GM21381 (cell line): ENCODE measurements around the gene SPEM3.

Experiments used
- ATAC-seq: cut with Tn5 transposase; IDR thresholded peaks from one replicate; pipeline ENCODE4 v1.9.1; 2021; ENCODE audit warnings: mild to moderate bottlenecking, moderate library complexity; ENCODE audit not compliant: unreplicated experiment

Gene SPEM3

DNA sequence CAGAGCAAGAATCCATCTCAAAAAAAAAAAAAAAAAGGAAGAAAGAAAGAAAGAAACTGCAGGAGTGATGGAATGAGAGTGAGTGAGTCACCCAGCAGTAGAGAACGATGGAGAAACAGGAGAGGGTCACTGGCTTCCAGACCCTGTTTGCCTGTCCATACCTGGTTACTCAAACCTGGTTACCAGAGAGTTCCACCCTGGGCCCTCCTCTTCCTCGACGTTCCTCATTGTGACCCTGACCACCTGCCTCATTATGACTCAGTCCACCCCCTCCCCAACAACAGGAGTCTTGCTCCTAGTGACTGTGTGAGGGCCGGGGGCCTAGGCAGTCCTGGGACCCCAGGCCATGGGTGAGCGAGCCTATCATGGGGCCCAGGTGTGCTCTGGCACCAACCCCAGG is at the start of gene SPEM3:
SPEM3 (plus strand) TSS at position 301 of the 400 bp plus-strand sequence; CDS start at position 347, 46 bp downstream.
- no peak for ATAC-seq

DNA sequence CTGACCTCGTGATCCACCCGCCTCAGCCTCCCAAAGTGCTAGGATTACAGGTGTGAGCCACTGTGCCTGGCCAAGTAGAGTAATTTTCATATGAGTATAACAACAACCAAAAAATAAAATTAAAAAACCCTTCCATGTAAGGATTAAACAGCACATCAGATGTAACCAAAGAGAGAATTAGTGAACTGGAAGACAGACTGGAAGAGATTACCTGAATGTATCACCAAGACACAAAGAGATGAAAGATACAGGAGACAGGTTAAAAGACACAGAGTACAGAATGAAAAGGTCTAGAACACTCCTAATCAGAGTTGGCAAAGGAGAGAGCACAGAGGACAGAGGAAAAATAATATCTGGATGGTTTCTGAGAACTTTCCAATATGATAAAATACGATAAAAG is 49.5 kb upstream of the SPEM3 start:
- ATAC-seq: no peak

DNA sequence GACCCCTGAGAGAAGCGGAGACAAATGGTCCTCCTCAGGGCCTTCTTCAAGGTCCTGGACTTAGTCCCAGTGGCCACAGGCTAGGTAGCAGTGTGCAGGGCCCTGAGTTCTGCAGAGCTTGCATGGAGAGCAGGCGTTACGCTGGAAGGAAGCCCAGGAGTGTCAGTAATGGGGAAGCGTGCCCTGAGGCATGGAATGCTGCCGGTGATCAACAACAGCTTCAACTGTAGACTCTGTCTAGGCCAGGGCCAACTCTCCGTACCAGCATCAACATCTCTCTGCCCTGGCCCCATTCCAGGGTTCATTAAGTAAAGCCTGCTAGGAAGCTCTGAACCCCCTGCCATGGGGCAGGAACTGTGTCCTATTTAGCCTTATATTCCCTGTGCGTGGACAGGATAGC is 48.3 kb upstream of the SPEM3 start:
- no peak for ATAC-seq

DNA sequence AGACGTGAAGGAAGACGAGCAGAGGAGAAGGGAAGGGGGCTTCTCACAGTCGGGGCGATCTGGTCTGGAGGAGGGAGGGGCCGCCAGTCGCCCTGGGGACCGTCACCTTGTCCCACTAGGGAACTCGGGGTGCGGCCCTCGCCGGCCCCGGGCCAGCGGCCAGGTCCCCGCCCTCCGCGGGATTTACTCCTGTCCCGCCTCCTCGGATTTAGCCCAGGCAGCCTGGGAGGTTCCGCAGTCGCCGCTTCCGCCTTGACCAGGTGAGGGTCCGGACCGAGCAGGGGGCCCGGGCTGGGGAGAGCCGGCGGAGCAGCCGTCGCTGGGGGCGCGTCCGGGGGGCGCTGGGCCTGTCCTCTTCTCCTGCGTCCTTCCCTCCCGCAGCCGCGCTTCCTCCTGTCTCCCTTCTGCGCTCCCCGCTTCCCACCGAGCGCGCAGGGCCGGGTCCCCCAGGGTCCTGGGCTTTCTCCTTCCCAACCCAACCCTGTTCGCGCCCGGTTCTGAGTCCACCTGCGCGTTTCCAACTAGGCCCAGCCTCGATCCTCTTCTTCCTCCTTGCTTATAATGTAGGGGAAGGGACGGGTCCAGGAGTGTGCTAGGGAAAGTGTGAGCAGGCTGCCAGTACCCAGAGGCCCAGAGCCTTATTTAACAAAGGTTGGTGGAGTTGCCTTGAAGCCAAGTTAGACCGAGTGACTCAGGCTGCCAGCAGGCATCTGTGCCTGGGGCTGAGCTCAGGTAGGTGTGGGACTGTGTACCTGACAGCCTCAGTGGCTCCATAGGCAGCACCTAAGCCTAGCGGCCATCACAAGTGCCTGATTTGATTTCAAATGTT is 47.6 kb upstream of the SPEM3 start, which contains the start of gene TNK1:
TNK1 (plus strand) TSS at position 235 of the 829 bp plus-strand sequence. CDS start 1,838 bp downstream, outside the sequence.
- ATAC-seq: no peak

DNA sequence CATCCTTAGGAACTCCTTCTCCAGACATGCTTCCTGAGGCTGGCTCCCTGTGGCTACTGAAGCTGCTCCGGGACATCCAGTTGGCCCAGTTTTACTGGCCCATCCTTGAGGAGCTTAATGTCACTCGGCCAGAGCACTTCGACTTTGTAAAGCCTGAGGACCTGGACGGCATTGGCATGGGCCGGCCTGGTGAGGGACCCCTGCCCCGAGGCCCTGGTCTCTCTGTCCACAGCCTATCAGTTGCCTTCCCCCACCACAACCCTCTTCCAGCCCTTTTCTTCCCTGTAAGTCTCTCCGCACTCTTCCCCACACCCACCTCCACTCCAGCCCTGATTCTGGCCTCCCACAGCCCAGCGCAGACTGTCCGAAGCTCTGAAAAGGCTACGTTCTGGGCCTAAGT is 45.8 kb upstream of the SPEM3 start:
- ATAC-seq: no peak

DNA sequence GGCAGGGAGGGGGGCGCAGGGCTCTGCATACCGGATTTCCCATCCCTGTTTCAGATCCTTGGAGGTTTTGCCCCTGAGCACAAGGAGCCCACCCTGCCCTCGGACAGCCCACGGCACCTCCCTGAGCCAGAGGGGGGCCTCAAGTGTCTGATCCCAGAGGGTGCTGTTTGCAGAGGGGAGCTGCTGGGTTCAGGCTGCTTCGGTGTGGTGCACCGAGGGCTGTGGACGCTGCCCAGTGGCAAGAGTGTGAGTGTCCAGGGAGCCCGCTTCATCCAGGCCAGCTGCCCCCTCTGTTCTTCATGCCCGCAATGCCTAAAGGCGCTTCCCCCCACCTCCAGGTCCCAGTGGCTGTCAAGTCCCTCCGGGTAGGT is 45.3 kb upstream of the SPEM3 start:
- ATAC-seq: no peak

DNA sequence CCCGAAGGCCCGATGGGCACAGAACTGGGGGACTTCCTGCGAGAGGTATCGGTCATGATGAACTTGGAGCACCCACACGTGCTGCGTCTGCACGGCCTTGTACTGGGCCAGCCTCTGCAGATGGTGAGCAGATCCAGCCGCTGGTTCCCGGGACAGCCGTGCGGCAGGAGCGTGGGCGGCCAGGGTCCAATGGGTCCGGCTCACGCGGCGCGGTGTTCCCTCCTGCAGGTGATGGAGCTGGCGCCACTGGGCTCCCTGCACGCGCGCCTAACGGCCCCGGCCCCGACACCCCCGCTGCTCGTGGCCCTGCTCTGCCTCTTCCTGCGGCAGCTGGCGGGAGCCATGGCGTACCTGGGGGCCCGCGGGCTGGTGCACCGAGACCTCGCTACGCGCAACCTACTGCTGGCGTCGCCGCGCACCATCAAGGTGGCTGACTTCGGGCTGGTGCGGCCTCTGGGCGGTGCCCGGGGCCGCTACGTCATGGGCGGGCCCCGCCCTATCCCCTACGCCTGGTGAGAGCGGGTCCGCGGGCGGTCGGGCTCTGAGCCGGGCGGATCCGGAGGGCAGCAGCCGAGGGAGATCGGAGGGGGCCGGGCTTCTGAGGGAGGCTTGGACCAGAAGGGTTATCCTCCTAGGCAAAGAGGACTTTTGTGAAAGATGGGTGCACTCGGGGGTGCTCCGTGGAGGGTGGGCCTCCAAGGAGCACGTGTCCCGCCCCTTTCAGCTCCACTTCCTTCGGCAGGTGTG is 44.7 kb upstream of the SPEM3 start:
- ATAC-seq: peak; percentile 79

DNA sequence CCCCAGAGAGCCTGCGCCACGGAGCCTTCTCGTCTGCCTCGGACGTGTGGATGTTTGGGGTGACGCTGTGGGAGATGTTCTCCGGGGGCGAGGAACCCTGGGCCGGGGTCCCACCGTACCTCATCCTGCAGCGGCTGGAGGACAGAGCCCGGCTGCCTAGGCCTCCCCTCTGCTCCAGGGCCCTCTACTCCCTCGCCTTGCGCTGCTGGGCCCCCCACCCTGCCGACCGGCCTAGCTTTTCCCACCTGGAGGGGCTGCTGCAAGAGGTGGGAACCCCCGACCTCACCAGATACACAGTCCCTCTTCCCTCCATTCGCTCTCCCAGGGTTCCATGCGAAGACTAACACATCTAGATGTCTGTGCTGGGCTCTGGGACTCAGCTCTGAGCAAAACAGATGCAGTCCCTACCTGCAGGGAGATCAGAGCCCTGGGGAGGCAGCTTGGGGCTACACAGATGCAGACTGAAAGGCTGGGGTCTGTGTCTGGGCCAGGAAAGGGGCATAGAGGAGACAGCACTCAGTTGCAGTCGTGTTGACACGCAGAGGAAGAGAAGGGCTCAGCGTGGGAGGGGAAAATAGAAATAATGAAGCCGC is 44.1 kb upstream of the SPEM3 start:
- ATAC-seq: no peak

DNA sequence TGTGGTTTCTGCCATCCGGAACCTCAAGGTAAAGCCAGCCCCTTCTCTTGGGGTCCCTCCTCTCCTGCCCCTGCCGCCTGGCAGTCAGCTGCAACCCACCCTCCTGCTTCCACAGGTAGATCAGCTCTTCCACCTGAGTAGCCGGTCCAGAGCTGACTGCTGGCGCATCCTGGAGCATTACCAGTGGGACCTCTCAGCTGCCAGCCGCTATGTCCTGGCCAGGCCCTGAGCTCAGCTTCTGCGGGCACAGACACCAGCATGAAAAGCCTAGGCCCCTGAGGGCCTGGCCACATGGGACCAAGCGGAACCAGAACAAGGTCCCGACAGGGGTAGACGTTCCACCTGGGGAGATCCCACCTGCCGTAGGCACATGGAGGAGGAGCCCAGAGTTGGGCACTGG is 39.8 kb upstream of the SPEM3 start:
- no peak for ATAC-seq

DNA sequence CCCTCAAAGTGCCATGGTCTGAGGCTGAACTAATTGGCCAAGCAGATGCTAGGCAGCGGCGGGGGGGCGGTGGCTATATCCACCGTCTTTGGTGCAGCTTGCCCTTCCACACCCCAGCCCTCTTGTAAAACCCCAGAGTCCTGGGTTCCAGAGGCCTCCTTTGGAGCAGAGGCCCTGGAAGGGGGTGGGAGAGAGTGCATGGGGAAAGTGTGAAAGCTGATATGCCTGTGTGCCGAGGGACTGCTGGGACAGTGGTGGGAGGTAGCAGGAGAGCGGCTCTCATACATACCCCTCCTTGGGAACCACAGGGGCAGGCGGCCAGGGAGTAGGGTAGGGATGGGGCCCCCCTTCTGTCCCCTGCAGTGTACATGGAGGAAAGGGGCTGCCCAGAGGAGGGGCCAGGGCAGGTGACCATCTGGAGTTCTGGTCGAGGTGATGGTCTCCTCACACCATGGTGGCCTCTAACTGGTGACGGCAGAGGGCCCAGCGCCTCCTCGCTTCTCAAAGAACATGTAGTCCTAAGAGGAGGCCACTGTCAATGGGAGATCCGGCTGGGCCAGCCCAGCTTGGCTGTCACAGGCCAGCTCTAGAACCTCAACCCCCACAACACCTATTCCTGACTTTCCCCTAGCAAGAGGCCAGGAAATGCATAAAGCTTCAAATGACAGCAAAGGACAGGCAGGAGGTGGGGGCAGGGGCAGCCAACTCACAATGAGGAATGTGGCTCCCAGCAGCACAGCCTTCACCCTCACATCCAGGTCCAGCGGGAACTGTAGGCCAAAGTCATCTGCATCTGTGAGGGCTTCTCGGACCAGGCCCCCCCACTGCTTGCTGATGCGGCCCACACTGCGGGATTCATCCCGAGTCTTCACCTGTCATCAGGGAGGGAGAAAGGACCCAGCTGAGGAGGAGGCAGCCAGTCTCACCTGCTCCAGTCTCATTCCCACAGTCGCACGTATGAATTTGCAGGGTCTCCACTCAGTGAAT is 38.4 kb upstream of the SPEM3 start:
- ATAC-seq: no peak

DNA sequence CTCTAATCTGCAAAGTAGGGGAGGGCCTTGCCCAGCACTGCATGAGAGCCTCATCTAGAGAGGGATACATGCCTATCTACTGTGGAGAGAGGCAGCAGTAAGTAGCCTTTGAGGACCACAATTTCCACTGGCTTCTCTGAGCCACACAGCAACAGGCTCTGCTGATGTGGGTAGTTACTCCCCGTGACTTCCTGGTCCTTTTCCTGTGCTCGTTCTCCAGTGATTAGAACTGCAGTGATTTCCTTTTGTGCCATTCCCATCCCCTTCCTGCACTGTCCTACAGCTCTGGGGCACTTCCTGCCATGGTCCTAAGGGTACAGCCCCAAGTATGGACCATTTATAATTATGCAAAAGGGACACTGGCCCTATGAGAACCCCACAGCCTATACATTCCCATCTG is 37.4 kb upstream of the SPEM3 start:
- ATAC-seq: no peak

DNA sequence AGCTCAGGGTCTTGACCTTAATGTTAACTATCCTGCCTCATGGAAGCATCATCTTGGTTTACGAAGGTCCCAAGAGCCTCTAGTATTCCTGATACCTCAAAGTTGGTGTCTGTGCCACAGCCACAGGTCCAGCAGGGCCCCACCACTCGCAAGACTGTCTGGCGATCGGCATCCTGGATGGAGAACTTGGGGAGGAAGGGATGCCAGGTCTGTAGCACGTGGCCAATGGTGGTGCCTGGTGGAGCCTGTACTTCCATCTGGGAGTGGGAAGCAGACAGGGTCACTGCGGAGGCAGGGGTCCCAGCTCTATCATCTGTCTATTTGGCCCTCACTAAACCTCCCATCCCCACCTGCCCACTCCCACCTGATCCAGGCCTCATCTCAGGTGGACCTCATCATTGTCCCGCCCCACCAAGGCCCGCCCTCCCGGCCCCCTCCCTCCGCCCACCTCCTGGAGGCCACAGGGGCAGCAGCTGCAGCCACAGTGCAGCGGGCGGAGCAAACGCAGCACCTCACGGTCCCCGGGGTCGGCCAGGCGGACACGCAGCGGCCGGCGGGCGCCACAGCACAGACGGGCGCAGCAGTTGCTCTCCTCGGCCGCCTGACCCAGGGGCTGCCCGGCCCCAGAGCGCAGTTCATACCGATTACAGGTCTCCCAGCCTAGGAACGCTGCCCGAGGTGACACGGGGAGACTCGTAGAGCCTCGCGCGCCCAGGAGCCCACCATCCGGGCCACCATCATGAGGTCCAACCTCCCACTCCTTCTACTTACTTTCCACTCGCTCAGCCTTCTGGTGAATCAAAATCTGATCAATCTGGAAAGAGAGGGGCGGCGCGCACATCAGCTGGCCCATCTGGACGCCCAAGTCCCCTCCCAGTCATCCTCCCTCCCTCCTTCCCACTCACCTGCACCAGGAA is 35.7 kb upstream of the SPEM3 start:
- no peak for ATAC-seq

DNA sequence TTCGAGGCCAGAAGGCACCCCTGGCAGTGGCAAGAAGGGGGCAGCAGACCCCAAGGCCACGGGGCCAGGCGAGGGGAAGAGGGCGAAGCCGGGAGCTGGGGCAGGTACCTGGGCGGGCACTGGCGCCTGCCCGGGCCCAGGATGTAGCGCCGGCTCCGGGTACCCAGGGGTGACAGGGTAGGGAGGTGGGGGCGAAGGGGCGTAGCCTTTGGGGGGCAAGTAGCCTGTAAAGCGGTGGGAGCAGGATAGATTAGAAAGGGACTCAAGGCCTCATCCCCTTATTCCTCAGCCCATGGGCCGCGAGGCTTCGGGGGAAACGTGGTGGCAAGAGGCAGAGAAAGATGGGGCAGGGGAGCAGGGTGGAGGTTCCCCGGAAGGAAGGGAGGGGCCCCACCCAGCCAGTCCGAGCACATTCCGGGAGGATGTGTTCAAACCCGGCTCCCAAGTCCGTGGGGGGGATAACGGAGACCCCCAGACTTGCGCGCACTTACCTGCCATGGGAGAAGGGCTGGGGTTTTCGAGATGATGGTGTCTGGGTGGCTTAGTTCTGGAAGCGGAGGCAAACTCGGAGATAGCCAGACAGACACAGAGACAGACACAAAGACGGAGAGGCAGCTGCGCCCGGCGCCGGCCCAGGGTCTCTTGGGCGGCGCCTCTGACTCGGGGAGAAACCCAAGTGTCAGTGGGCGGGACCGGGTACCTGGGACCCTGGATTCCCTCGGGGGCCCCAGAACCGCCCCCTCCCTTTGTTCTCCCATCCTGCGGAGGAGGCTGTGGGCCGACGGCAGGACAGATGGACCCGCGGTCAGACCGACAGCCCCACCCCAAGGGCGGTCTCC is 34.8 kb upstream of the SPEM3 start:
- peak; percentile 44 for ATAC-seq

DNA sequence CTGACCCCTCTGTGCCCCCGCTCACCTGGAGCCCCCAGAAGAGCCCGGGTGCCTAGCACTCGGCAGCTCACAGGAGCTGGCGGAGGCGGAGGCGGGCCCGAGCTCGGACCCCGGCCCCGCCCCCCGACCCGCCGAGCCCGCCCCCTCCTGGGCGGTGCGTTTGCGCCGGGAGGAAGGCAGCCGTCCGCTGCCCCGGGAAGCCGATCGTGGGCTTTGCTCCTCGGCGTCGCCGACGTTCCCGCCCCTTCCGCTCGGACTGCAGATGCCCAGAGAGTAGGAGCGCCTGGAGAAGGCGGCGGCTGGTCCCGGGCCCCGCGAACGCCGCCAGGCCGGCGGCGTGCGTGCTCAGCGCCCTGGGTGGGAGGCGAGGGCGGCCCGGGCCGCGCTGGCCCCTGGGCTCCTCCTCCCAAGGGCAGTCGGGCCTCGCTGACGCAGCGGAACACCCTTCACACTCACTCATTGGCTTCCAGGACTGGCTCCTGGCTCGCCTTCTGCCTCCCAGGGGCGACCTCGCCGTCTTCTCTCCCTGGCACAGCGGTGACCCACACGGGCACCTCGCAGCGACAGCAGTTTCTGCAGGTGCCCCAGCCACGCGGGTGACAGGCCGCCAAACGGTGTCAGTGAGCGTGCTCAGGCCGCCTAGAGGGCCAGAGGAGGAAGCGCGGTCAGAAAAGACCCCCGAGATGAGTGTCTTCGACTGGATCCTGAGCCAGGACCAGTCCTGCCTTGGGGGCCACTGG is 34.0 kb upstream of the SPEM3 start, which contains the start of gene PLSCR3:
PLSCR3 (minus strand) TSS at position 74 of the 740 bp plus-strand sequence. CDS start 415 bp downstream, outside the sequence.
- ATAC-seq: peak; percentile 75

DNA sequence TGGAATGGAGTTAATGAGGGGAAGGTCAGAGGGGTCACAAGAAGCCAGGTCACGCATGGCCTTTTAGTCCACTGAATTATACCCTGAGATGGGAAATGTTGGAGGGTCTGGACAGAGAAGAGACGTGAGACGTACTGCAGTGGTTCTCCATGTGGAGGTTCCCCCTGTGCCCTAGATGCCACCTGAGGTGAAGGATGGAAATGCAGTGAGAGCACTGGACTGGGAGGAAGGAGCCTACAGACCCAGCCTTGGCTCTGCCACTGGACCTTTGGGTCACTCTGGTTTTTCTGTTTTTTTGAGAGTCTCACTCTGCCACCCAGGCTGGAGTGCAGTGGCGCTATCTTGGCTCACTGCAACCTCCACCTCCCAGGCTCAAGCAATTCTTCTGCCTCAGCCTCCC is 32.5 kb upstream of the SPEM3 start:
- ATAC-seq: no peak

DNA sequence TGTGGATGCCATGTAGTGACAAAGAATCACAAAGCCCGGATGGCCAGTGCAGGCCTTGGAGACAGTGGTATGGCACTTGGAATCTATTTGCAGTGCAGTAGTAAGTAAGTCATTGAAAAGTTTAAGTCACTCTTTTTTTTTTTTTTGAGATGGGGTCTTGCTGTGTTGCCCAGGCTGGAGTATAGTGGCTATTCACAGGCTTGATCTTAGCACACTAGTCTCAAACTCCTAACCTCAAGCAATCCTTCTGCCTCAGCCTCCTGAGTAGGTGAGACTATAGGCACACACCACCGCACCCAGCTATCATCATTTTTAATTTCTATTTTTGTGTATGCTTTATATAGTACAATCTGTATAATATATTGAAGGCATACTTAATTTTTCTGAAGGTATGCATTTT is 30.0 kb upstream of the SPEM3 start:
- no peak for ATAC-seq

DNA sequence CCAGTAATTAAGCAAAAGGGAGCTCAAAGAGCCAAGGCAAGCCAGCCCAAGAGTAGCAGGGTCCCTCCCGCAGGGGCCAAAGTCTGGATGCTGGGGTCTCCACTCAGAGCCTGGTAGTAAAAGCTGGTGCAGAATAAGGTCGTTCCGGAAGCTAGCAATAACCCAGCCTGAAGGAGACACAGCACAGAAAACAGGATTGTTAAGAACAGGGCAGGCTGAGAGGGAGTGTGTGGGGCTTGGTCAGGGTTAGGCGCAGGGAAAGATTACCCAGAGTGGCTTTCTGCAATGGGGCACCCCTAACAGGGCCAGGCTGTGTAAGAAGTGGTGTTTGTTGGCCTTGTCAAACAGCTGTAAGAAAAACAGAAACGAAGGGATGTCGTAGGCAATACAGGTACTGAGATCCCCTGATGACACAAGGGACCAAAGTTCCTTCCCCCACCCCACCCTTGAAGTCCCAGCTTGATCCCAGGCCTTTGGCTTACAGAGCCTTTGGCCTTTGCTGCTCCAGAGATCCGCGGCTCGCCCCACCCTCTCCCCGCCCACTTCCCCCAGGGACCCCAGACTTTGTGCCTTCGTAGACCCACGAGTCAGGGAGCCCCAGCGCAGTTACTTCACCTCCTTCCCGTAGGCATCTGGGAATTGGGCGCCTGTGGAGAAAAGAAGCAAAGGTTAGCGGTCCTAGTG is 25.5 kb upstream of the SPEM3 start:
- ATAC-seq: no peak

DNA sequence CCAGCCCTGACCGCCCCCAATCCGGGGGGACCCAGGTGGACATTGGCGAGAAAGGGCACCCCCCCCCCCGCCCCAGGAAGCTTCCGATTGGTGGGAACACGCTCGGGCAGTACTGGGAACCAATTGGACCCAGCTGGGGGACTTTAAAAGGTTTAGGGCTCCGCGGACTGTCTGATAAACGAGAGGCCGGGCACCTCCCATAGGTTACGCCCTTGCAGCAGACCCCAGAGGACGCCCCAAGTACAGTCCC is 25.0 kb upstream of the SPEM3 start:
- ATAC-seq: no peak
